Fibroblast of mammary gland (primary cell): Measurements from ENCODE around the gene C19orf12.

Experiments used
- DNase-seq: peaks from one replicate; pipeline ENCODE4 v3.0.0-alpha.2; 2010; ENCODE audit warnings: low read depth
- H3K4me3 ChIP-seq: 2 replicates; pipeline ENCODE4 v1.5.1; 2011; ENCODE audit warnings: low read depth, mild to moderate bottlenecking, low read length, moderate library complexity; ENCODE audit not compliant: control insufficient read depth
- CTCF ChIP-seq: conservative IDR thresholded peaks from 2 replicates; pipeline ENCODE4 v1.5.1; 2011; ENCODE audit warnings: low read depth, low read length, inconsistent platforms; ENCODE audit not compliant: control insufficient read depth, insufficient read depth

The C19orf12 gene

GRCh38 chr19:29651622-29652394, 63.3 kb downstream of the C19orf12 start:
- no peak for TF ChIP-seq CTCF
- DNase-seq: no peak
- no peak overlapping the region for H3K4me3 ChIP-seq

GRCh38 chr19:29650772-29651387, 64.2 kb downstream of the C19orf12 start:
- no peak for TF ChIP-seq CTCF
- no peak for DNase-seq
- H3K4me3 ChIP-seq: no peak overlapping the region
